BLaER1 treated with 17β-estradiol and CSF1 and Interleukin-3, amounts not matched to agents 10 nM and 100 nM (cell line): Measurements from ENCODE around the gene SYMPK.

ENCODE experiments used
- H3K27ac ChIP-seq, 11 experiments: shearing (Covaris generic); formaldehyde crosslinking; 2 replicates each; pipeline ENCODE4 v1.8.1; 2022
- H3K27me3 ChIP-seq, 11 experiments: shearing (Covaris generic); formaldehyde crosslinking; 2 replicates each; pipeline ENCODE4 v1.8.1; 2022
- H3K36me3 ChIP-seq, 11 experiments: shearing (Covaris generic); formaldehyde crosslinking; 2 replicates each; pipeline ENCODE4 v1.8.1; 2022
- H3K4me1 ChIP-seq, 10 experiments: shearing (Covaris generic); formaldehyde crosslinking; 2 replicates each; pipeline ENCODE4 v1.8.1; 2022
- H3K4me2 ChIP-seq, 11 experiments: shearing (Covaris generic); formaldehyde crosslinking; 2 replicates each; pipeline ENCODE4 v1.8.1; 2022
- H3K4me3 ChIP-seq, 10 experiments: shearing (Covaris generic); formaldehyde crosslinking; 2 replicates each; pipeline ENCODE4 v1.8.1; 2022
- H3K9ac ChIP-seq, 11 experiments: shearing (Covaris generic); formaldehyde crosslinking; 2 replicates each; pipeline ENCODE4 v1.8.1; 2022
- H3K9me3 ChIP-seq, 11 experiments: shearing (Covaris generic); formaldehyde crosslinking; replicated peaks in 1 of 11; 2 replicates each; pipeline ENCODE4 v1.8.1; 2022
- H4K20me1 ChIP-seq, 11 experiments: shearing (Covaris generic); formaldehyde crosslinking; 2 replicates each; pipeline ENCODE4 v1.8.1; 2022
- Cebpa-rat ChIP-seq, 11 experiments: shearing (Covaris generic); IDR thresholded peaks; 2 replicates each; pipeline ENCODE4 v1.8.1; 2022

SYMPK gene

DNA sequence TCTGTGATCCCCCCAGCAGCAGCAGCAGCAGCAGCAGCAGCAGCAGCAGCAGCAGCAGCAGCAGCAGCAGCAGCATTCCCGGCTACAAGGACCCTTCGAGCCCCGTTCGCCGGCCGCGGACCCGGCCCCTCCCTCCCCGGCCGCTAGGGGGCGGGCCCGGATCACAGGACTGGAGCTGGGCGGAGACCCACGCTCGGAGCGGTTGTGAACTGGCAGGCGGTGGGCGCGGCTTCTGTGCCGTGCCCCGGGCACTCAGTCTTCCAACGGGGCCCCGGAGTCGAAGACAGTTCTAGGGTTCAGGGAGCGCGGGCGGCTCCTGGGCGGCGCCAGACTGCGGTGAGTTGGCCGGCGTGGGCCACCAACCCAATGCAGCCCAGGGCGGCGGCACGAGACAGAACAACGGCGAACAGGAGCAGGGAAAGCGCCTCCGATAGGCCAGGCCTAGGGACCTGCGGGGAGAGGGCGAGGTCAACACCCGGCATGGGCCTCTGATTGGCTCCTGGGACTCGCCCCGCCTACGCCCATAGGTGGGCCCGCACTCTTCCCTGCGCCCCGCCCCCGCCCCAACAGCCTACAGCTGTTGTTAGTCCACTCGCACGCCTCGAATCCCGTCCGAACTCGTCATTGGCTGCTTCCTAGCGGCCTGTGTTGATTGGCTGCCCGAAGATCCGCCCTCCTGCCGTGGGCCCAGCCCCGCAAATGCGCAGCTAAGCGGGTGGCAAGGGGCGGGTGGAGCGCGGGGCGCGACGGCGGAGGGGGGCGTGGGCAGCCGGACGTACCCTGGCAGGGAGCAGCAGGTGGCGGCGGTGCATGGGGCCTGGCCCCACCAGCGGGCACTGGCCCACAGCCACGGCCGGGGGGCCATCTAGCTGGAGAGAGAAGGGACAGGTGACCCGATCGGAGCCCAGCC is 92.5 kb downstream of the SYMPK start:
- H4K20me1 ChIP-seq, result peaks cover 22 to 78% (median 32%) of the 10 kb centered on the region in 11 experiments; a peak in 21 of 22 replicates
- no peaks in the 10 kb centered on the region for H3K9me3 ChIP-seq
- peaks cover 15 to 59% (median 51%) of the 10 kb centered on the region in 10 experiments for H3K4me1 ChIP-seq
- H3K36me3 ChIP-seq, result peaks cover 0 to 19% (median 0%) of the 10 kb centered on the region in 11 experiments; a peak in 3 of 22 replicates
- no peak for TF ChIP-seq Cebpa-rat (IDR thresholded peaks at IDR 0.05)
- peak overlapping the region; percentile 87 to 100 (median 99) for H3K4me2 ChIP-seq
- peak overlapping the region; percentile 57 to 77 (median 63); a peak in 20 of 22 replicates for H3K9ac ChIP-seq
- H3K27me3 ChIP-seq, result peaks cover 14 to 64% (median 20%) of the 10 kb centered on the region in 11 experiments
- peak overlapping the region; percentile 69 to 83 (median 76) for H3K4me3 ChIP-seq
- peak overlapping the region in 9 of 11 experiments; percentile 50 to 75 (median 59); a peak in 18 of 22 replicates for H3K27ac ChIP-seq

- peak overlapping the region; percentile 69 to 83 (median 76) for H3K4me3 ChIP-seq
- H3K27ac ChIP-seq, result peak overlapping the region in 10 of 11 experiments; percentile 1 to 75 (median 56); a peak in 19 of 22 replicates
- H3K36me3 ChIP-seq, result peaks cover 0 to 16% (median 0%) of the 10 kb centered on the region in 11 experiments; a peak in 3 of 22 replicates
- peaks cover 14 to 62% (median 20%) of the 10 kb centered on the region in 11 experiments for H3K27me3 ChIP-seq
- peaks cover 15 to 65% (median 53%) of the 10 kb centered on the region in 10 experiments for H3K4me1 ChIP-seq
- no peak for TF ChIP-seq Cebpa-rat (IDR thresholded peaks at IDR 0.05)
- H4K20me1 ChIP-seq, result peaks cover 22 to 74% (median 30%) of the 10 kb centered on the region in 11 experiments; a peak in 21 of 22 replicates
- peak overlapping the region; percentile 57 to 77 (median 63); a peak in 20 of 22 replicates for H3K9ac ChIP-seq
- no peaks in the 10 kb centered on the region for H3K9me3 ChIP-seq
- H3K4me2 ChIP-seq, result peak overlapping the region; percentile 87 to 100 (median 99)
Measured at GRCh38 chr19:45769821-45770191, 93.1 kb downstream of the SYMPK start.

- Histone ChIP-seq H3K27me3 (peaks cover 14 to 55% (median 20%) of the 10 kb centered on the region in 11 experiments), H3K27ac (peak within 1 kb of the TSS; percentile 61 to 82 (median 74); a peak in 21 of 22 replicates), H3K4me3 (peak within 1 kb of the TSS; percentile 69 to 83 (median 76)), H3K9me3 (no peaks in the 10 kb centered on the region), H3K4me1 (peaks cover 15 to 71% (median 57%) of the 10 kb centered on the region in 10 experiments), H3K9ac (peak within 1 kb of the TSS; percentile 66 to 85 (median 77)), H3K36me3 (peaks cover 0 to 13% (median 0%) of the 10 kb centered on the region in 11 experiments; a peak in 2 of 22 replicates), H3K4me2 (peak within 1 kb of the TSS; percentile 87 to 100 (median 99)), H4K20me1 (peaks cover 22 to 68% (median 30%) of the 10 kb centered on the region in 11 experiments; a peak in 21 of 22 replicates)
- peak in 2 of 11 experiments; percentile 19 to 36; a peak in 1 of 22 replicates for TF ChIP-seq Cebpa-rat (IDR thresholded peaks at IDR 0.05)
Measured at GRCh38 chr19:45768984-45769782, 93.8 kb downstream of the SYMPK start, which contains the start of gene SIX5. SIX5 (minus strand) TSS chr19:45769252; CDS start chr19:45768844, 408 bp downstream.

- Histone ChIP-seq H3K27ac (peak overlapping the region; percentile 61 to 82 (median 74); a peak in 21 of 22 replicates), H3K9me3 (no peaks in the 10 kb centered on the region), H3K36me3 (peaks cover 0 to 13% (median 0%) of the 10 kb centered on the region in 11 experiments; a peak in 2 of 22 replicates), H3K4me2 (peak overlapping the region; percentile 87 to 100 (median 99)), H3K27me3 (peaks cover 14 to 50% (median 20%) of the 10 kb centered on the region in 11 experiments), H3K9ac (peak overlapping the region; percentile 66 to 85 (median 77)), H3K4me3 (peak overlapping the region; percentile 69 to 83 (median 76)), H4K20me1 (peaks cover 22 to 66% (median 29%) of the 10 kb centered on the region in 11 experiments; a peak in 21 of 22 replicates), H3K4me1 (peaks cover 15 to 74% (median 62%) of the 10 kb centered on the region in 10 experiments)
- TF ChIP-seq Cebpa-rat (IDR thresholded peaks at IDR 0.05), result no peak
Measured at GRCh38 chr19:45768655-45768983, 94.3 kb downstream of the SYMPK start.

DNA sequence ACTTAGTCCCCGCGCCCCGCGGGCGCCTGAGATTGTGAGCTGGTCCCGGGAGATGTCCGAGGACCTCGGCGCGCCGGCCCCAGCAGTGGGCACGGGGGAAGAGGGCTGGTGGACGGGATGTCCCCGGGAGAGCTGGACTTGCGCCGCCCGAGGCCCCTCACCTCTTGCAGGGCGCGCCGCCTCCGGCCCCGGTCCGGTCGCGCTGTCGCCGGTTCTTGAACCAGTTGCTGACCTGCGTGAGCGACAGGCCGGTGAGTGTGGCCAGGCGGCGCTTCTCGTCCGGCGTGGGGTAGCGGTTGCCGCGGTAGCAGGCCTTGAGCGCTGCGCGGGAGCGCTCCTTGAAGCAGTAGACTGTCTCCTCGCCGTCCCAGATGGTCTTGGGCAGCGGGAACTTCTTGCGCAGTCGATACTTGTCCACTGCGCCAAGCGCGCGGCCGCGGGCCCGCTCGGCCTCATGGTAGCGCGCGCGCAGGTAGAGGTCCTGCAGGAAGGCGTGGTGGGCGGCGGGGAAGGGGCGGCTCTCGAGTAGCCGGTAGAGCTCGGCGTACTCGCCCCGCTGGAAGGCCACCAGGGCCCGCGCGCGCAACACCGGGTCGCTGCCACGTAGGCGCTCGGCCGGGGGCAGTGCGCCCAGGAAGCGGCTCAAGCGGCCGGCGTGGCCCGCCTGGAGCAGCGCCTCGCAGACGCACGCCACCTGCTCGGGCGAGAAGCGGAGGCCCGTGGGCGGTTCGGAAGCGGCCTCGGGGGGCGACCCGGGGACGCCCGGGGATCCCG is 94.9 kb downstream of the SYMPK start:
- TF ChIP-seq Cebpa-rat (IDR thresholded peaks at IDR 0.05), result no peak
- peaks cover 14 to 44% (median 20%) of the 10 kb centered on the region in 11 experiments for H3K27me3 ChIP-seq
- peak overlapping the region; percentile 69 to 83 (median 76) for H3K4me3 ChIP-seq
- peak overlapping the region in 10 of 11 experiments; percentile 65 to 82 (median 74); a peak in 19 of 22 replicates for H3K27ac ChIP-seq
- peak overlapping the region; percentile 66 to 85 (median 77) for H3K9ac ChIP-seq
- H4K20me1 ChIP-seq, result peaks cover 22 to 64% (median 24%) of the 10 kb centered on the region in 11 experiments; a peak in 21 of 22 replicates
- peaks cover 0 to 11% (median 0%) of the 10 kb centered on the region in 11 experiments; a peak in 2 of 22 replicates for H3K36me3 ChIP-seq
- peak overlapping the region; percentile 87 to 100 (median 99) for H3K4me2 ChIP-seq
- peaks cover 14 to 74% (median 62%) of the 10 kb centered on the region in 10 experiments for H3K4me1 ChIP-seq
- H3K9me3 ChIP-seq, result no peaks in the 10 kb centered on the region

GRCh38 chr19:45767410-45767880 is 95.5 kb downstream of the SYMPK start:
- peak overlapping the region; percentile 69 to 83 (median 76) for H3K4me3 ChIP-seq

DNA sequence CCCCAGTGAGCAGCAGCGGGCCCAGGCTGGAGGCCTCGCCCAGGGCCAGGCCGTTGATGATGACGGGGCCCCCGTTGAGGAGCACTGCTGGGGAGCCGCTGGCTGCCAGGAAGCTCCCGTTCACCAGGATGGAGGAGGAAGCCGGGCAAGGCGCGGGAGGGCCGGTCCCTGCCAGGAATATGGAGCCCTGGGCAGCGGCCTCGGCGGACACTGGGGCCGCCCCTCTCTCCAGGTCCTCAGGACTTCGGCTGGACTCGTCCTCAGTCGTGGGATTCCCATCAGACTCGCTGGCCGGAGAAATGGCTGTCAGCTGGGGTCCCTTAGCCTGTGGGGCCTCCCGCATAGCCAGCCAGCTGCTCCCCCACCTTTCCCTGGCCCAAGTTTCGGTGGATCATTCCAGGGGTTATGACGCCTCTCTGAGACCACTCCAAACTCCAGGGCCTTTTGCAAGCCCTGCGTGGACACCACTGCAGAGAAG is 96.0 kb downstream of the SYMPK start:
- Histone ChIP-seq H3K27ac (no peak overlapping the region), H3K9me3 (no peaks in the 10 kb centered on the region), H3K36me3 (peaks cover 0 to 5% (median 0%) of the 10 kb centered on the region in 11 experiments; a peak in 2 of 22 replicates), H3K4me2 (peak overlapping the region in 9 of 11 experiments; percentile 5 to 100 (median 99); a peak in 12 of 22 replicates), H3K4me3 (no peak overlapping the region), H3K27me3 (peaks cover 14 to 33% (median 20%) of the 10 kb centered on the region in 11 experiments), H3K4me1 (peaks cover 9 to 74% (median 62%) of the 10 kb centered on the region in 10 experiments), H3K9ac (0 out of 22 replicates have a peak overlapping the region, but pooled peaks of 1 of the 11 experiments have one; percentile 85), H4K20me1 (peaks cover 12 to 52% (median 13%) of the 10 kb centered on the region in 11 experiments; a peak in 21 of 22 replicates)
- no peak for TF ChIP-seq Cebpa-rat (IDR thresholded peaks at IDR 0.05)

More at GRCh38 chr19:45767410-45767880, 95.5 kb downstream of the SYMPK start:
- Histone ChIP-seq H3K4me2 (peak overlapping the region; percentile 87 to 100 (median 99)), H3K27me3 (peaks cover 14 to 38% (median 20%) of the 10 kb centered on the region in 11 experiments), H3K36me3 (peaks cover 0 to 5% (median 0%) of the 10 kb centered on the region in 11 experiments; a peak in 2 of 22 replicates), H3K27ac (no peak overlapping the region), H3K9me3 (no peaks in the 10 kb centered on the region), H3K9ac (peak overlapping the region in 7 of 11 experiments; percentile 76 to 85 (median 81); a peak in 12 of 22 replicates), H4K20me1 (peaks cover 16 to 57% (median 18%) of the 10 kb centered on the region in 11 experiments; a peak in 21 of 22 replicates), H3K4me1 (peaks cover 9 to 74% (median 62%) of the 10 kb centered on the region in 10 experiments)
- no peak for TF ChIP-seq Cebpa-rat (IDR thresholded peaks at IDR 0.05)
